VCaP (cell line): ENCODE measurements around the gene PLEKHO2.

Experiments
- H3K27ac ChIP-seq: fragments of 450-650 bp; 2 replicates; pipeline ENCODE4 v1.5.1; 2017
- CTCF ChIP-seq: fragments of 450-650 bp; conservative IDR thresholded peaks from 2 replicates; pipeline ENCODE4 v1.5.1; 2017; ENCODE audit warnings: mild to moderate bottlenecking, moderate library complexity

PLEKHO2 gene

GRCh38 chr15:64898406-64898805, 56.7 kb downstream of the PLEKHO2 start:
- no peak for TF ChIP-seq CTCF
- H3K27ac ChIP-seq = no peak overlapping the region

GRCh38 chr15:64901141-64901540, 59.4 kb downstream of the PLEKHO2 start:
- TF ChIP-seq CTCF = no peak
- no peak overlapping the region for H3K27ac ChIP-seq

GRCh38 chr15:64901914-64902313, 60.2 kb downstream of the PLEKHO2 start:
- no peak for TF ChIP-seq CTCF
- H3K27ac ChIP-seq = no peak overlapping the region

GRCh38 chr15:64902863-64903262, 61.1 kb downstream of the PLEKHO2 start:
- TF ChIP-seq CTCF = no peak
- H3K27ac ChIP-seq = no peak overlapping the region

GRCh38 chr15:64903326-64903950, 61.7 kb downstream of the PLEKHO2 start:
- no peak overlapping the region for H3K27ac ChIP-seq
- TF ChIP-seq CTCF = no peak

- no peak overlapping the region for H3K27ac ChIP-seq
Measured at GRCh38 chr15:64904189-64904588, 62.5 kb downstream of the PLEKHO2 start.

GRCh38 chr15:64905119-64905831, 63.6 kb downstream of the PLEKHO2 start:
- no peak overlapping the region for H3K27ac ChIP-seq
- no peak for TF ChIP-seq CTCF

More at GRCh38 chr15:64904189-64904588, 62.5 kb downstream of the PLEKHO2 start:
- TF ChIP-seq CTCF = no peak
